Measurements from ENCODE around the gene KPNA1.

KPNA1 gene

GRCh38 chr3:122497425-122497824 lies 17.3 kb downstream of the KPNA1 start:
- no peak overlapping the region for H3K27ac ChIP-seq (ENCODE audit: low read length)
- no peak overlapping the region for H3K4me3 ChIP-seq (ENCODE audit: low read length)
- H3K27me3 ChIP-seq (ENCODE audit: low read depth, low read length), result no peaks in the 10 kb centered on the region
- H3K9me3 ChIP-seq (ENCODE audit: insufficient read depth, low read length), result no peaks in the 10 kb centered on the region
- H3K79me2 ChIP-seq (ENCODE audit: low read length), result peaks cover 49% of the 10 kb centered on the region
- H4K20me1 ChIP-seq (ENCODE audit: insufficient read depth, low read length), result peaks cover 28% of the 10 kb centered on the region
- H2AFZ ChIP-seq (ENCODE audit: low read depth, low read length), result no peak overlapping the region
- H3K36me3 ChIP-seq (replicated peaks; ENCODE audit: low read depth, low read length), result peaks cover 12% of the 10 kb centered on the region
- 0 out of 2 replicates have a peak overlapping the region, but pooled peaks have one; percentile 7 for H3K4me2 ChIP-seq (ENCODE audit: low read length)
- no peak overlapping the region for H3K9ac ChIP-seq (ENCODE audit: low read length)
- peaks cover 12% of the 10 kb centered on the region for H3K4me1 ChIP-seq (ENCODE audit: low read length)
- TF ChIP-seq EZH2phosphoT487 (IDR thresholded peaks at IDR 0.05; ENCODE audit: low read depth), result no peak
- no peak for TF ChIP-seq CTCF (IDR thresholded peaks at IDR 0.05; ENCODE audit: low read depth, low read length)

GRCh38 chr3:122496508-122496907 lies 18.2 kb downstream of the KPNA1 start:
- no peak overlapping the region for H3K4me2 ChIP-seq (ENCODE audit: low read length)
- H3K4me1 ChIP-seq (ENCODE audit: low read length), result peaks cover 12% of the 10 kb centered on the region
- peaks cover 14% of the 10 kb centered on the region for H3K36me3 ChIP-seq (replicated peaks; ENCODE audit: low read depth, low read length)
- no peaks in the 10 kb centered on the region for H3K27me3 ChIP-seq (ENCODE audit: low read depth, low read length)
- peaks cover 40% of the 10 kb centered on the region for H3K79me2 ChIP-seq (ENCODE audit: low read length)
- H3K4me3 ChIP-seq (ENCODE audit: low read length), result no peak overlapping the region
- H4K20me1 ChIP-seq (ENCODE audit: insufficient read depth, low read length), result peaks cover 20% of the 10 kb centered on the region
- H3K27ac ChIP-seq (ENCODE audit: low read length), result no peak overlapping the region
- H3K9ac ChIP-seq (ENCODE audit: low read length), result no peak overlapping the region
- H2AFZ ChIP-seq (ENCODE audit: low read depth, low read length), result no peak overlapping the region
- TF ChIP-seq CTCF (IDR thresholded peaks at IDR 0.05; ENCODE audit: low read depth, low read length) (no peak), EZH2phosphoT487 (IDR thresholded peaks at IDR 0.05; ENCODE audit: low read depth) (no peak)
- H3K9me3 ChIP-seq (ENCODE audit: insufficient read depth, low read length), result no peaks in the 10 kb centered on the region

DNA sequence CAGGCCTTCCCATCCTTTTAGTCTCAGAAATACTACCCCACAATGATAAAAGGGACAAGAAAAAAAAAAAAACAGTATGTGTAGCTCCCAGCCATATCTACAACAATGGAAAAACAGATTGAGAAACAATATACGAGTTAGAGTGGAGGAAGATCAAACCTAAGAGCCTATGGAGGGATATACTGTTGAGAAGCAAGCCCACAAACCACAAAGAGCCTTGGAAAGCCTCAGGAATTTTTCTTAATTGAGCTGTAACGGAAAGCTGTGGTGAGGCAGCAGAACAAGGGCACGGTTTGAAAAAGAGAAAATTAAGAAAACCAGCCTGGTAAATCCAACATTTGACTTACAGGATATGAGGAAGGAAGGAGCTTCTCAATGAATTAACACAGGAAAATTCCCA lies 21.4 kb downstream of the KPNA1 start:
- Histone ChIP-seq H3K4me2 (ENCODE audit: low read length) (no peak overlapping the region), H3K9me3 (ENCODE audit: insufficient read depth, low read length) (no peaks in the 10 kb centered on the region), H3K27me3 (ENCODE audit: low read depth, low read length) (no peaks in the 10 kb centered on the region), H3K27ac (ENCODE audit: low read length) (no peak overlapping the region), H3K79me2 (ENCODE audit: low read length) (peaks cover 19% of the 10 kb centered on the region), H3K36me3 (replicated peaks; ENCODE audit: low read depth, low read length) (peaks cover 22% of the 10 kb centered on the region), H2AFZ (ENCODE audit: low read depth, low read length) (no peak overlapping the region), H3K9ac (ENCODE audit: low read length) (no peak overlapping the region), H3K4me1 (ENCODE audit: low read length) (peaks cover 12% of the 10 kb centered on the region), H3K4me3 (ENCODE audit: low read length) (no peak overlapping the region), H4K20me1 (ENCODE audit: insufficient read depth, low read length) (peaks cover 15% of the 10 kb centered on the region; the same call in 1 of the 2 replicates)
- TF ChIP-seq CTCF (IDR thresholded peaks at IDR 0.05; ENCODE audit: low read depth, low read length), result no peak
- no peak for TF ChIP-seq EZH2phosphoT487 (IDR thresholded peaks at IDR 0.05; ENCODE audit: low read depth)

- TF ChIP-seq EZH2phosphoT487 (IDR thresholded peaks at IDR 0.05; ENCODE audit: low read depth), result no peak
- no peak for TF ChIP-seq CTCF (IDR thresholded peaks at IDR 0.05; ENCODE audit: low read depth, low read length)
- H3K9me3 ChIP-seq (ENCODE audit: insufficient read depth, low read length), result no peaks in the 10 kb centered on the region
- no peak overlapping the region for H2AFZ ChIP-seq (ENCODE audit: low read depth, low read length)
- H3K36me3 ChIP-seq (replicated peaks; ENCODE audit: low read depth, low read length), result peaks cover 16% of the 10 kb centered on the region
- H3K27ac ChIP-seq (ENCODE audit: low read length), result no peak overlapping the region
- H4K20me1 ChIP-seq (ENCODE audit: insufficient read depth, low read length), result peaks cover 9% of the 10 kb centered on the region; the same call in 1 of the 2 replicates
- H3K4me2 ChIP-seq (ENCODE audit: low read length), result no peak overlapping the region
- H3K4me3 ChIP-seq (ENCODE audit: low read length), result no peak overlapping the region
- peaks cover 13% of the 10 kb centered on the region; the same call in 1 of the 2 replicates for H3K79me2 ChIP-seq (ENCODE audit: low read length)
- no peaks in the 10 kb centered on the region for H3K4me1 ChIP-seq (ENCODE audit: low read length)
- H3K9ac ChIP-seq (ENCODE audit: low read length), result no peak overlapping the region
- no peaks in the 10 kb centered on the region for H3K27me3 ChIP-seq (ENCODE audit: low read depth, low read length)
These were observed 26.3 kb downstream of the KPNA1 start for GRCh38 chr3:122488262-122488973.
